GM18526 (cell line): ENCODE measurements around the gene PPP1CA.

Source experiments
- POLR2A ChIP-seq: IDR thresholded peaks from 3 replicates; pipeline ENCODE4 v1.6.1; 2011; ENCODE audit not compliant: insufficient read length; ENCODE audit errors: extremely low read depth

The PPP1CA gene

GRCh38 chr11:67387518-67387917 lies 14.1 kb downstream of the PPP1CA start:
- no peak for TF ChIP-seq POLR2A

- no peak for TF ChIP-seq POLR2A
These were observed 14.6 kb downstream of the PPP1CA start for GRCh38 chr11:67387069-67387468.

- no peak for TF ChIP-seq POLR2A
These were observed 16.7 kb downstream of the PPP1CA start for GRCh38 chr11:67384851-67385366.

- TF ChIP-seq POLR2A: no peak
These were observed 19.2 kb downstream of the PPP1CA start for GRCh38 chr11:67382276-67383136.

GRCh38 chr11:67381244-67381972 lies 20.2 kb downstream of the PPP1CA start:
- TF ChIP-seq POLR2A: peak; percentile 25

GRCh38 chr11:67379061-67380058 lies 22.3 kb downstream of the PPP1CA start:
- TF ChIP-seq POLR2A: no peak

GRCh38 chr11:67378544-67378943 lies 23.1 kb downstream of the PPP1CA start:
- no peak for TF ChIP-seq POLR2A

- no peak for TF ChIP-seq POLR2A
These were observed 24.5 kb downstream of the PPP1CA start for GRCh38 chr11:67376873-67377808.

GRCh38 chr11:67376063-67376820 lies 25.4 kb downstream of the PPP1CA start:
- no peak for TF ChIP-seq POLR2A

GRCh38 chr11:67375320-67376055 lies 26.2 kb downstream of the PPP1CA start:
- no peak for TF ChIP-seq POLR2A

- no peak for TF ChIP-seq POLR2A
These were observed 26.9 kb downstream of the PPP1CA start for GRCh38 chr11:67374571-67375281.
